ENCODE measurements around the gene CADM4. TPM values are rescaled to one million over a fixed set of nuclear protein-coding genes. Genes with fewer than 3 reads are reported as not detected.

The CADM4 gene
- total and polyA plus RNA-seq, 10 of the 15 experiments (the other 5 are each of a cell fraction or from before 2014, with no cell fraction given): 0.04 to 0.12 (median 0.08) TPM; not detected in 5

- TF ChIP-seq CTCF (IDR thresholded peaks at IDR 0.05 in 2 of 3, conservative IDR thresholded peaks at IDR 0.05 in 1 of 3; ENCODE audit: control insufficient read depth in 2 of 3, extremely low read depth in 1 of 3, insufficient read depth in 1 of 3, low read depth in 3 of 3, low read length in 3 of 3) (no peak), JUND (IDR thresholded peaks at IDR 0.05; ENCODE audit: low read depth, low read length) (no peak), ZZZ3 (IDR thresholded peaks at IDR 0.05; ENCODE audit: control insufficient read depth, insufficient read length, low read depth) (no peak), IRF4 (IDR thresholded peaks at IDR 0.05; ENCODE audit: low read depth, low read length) (no peak), SRF (IDR thresholded peaks at IDR 0.05; ENCODE audit: low read depth in 2 of 2, low read length in 2 of 2) (no peak), ESRRA (IDR thresholded peaks at IDR 0.05; ENCODE audit: low read length) (no peak), TCF12 (IDR thresholded peaks at IDR 0.05; ENCODE audit: low read depth, low read length) (no peak), ZNF384 (IDR thresholded peaks at IDR 0.05; ENCODE audit: borderline replicate concordance, low read depth, low read length) (no peak), EGR1 (IDR thresholded peaks at IDR 0.05; ENCODE audit: borderline replicate concordance in 1 of 2, low read depth in 2 of 2, low read length in 2 of 2) (no peak), ZNF217 (IDR thresholded peaks at IDR 0.05) (no peak), RBBP5 (conservative IDR thresholded peaks at IDR 0.05) (no peak)
Observed at GRCh38 chr19:43660971-43661360, 21.3 kb upstream of the CADM4 start (continued).

GRCh38 chr19:43660301-43660970 is 20.8 kb upstream of the CADM4 start:
- 51% methylated on average over 7 of the region's 7 CpGs for WGBS (ENCODE audit: insufficient coverage, insufficient replicate concordance, low lambda C conversion rate, missing lambda C conversion rate)
- ATAC-seq (no peak), FAIRE-seq (no peak), DNase-seq (ENCODE audit: low read depth, low spot score) (no peak)
- intact Hi-C loops (cut with micrococcal nuclease; ENCODE audit: unreplicated experiment): no loop called here
- ChIA-PET RAD21 (ENCODE audit: unreplicated experiment) (interaction anchor here (1.6 kb wide), 1 partner anchor 8 kb away, joined by 4 read pairs; no protein-coding TSS in a partner anchor), SMC1A (ENCODE audit: uncharacterized antibody, unreplicated experiment) (no interaction called here), POLR2A (interaction anchor here (0.7 kb wide), 1 partner anchor 127 kb away, joined by 3 read pairs; no protein-coding TSS in a partner anchor), CTCF (interaction anchor here (1.0 kb wide), 1 partner anchor 105 kb away, joined by 4 read pairs; no protein-coding TSS in a partner anchor)
- no peaks in the 10 kb centered on the region for H3K79me2 ChIP-seq (ENCODE audit: control insufficient read depth, insufficient read depth, low read length)
- peaks cover 9% of the 10 kb centered on the region for H3K4me1 ChIP-seq (ENCODE audit: control insufficient read depth, insufficient read depth, low read length)
- H3K4me3 ChIP-seq: no peak overlapping the region
- in situ Hi-C loops (cut with MboI): no loop called here
- no TSS peak for BruUV-seq (replicated peaks)
- H3K9me3 ChIP-seq (replicated peaks; ENCODE audit: control insufficient read depth, insufficient read depth, low read length): no peaks in the 10 kb centered on the region; the same call in 1 of the 3 replicates
- no peak overlapping the region for H2AFZ ChIP-seq (ENCODE audit: control insufficient read depth, low read depth, low read length)
- no peak overlapping the region for H3K27ac ChIP-seq (ENCODE audit: control insufficient read depth, insufficient read depth)
- H3K9ac ChIP-seq (ENCODE audit: control insufficient read depth, insufficient read depth, low read length): no peak overlapping the region
- no peak overlapping the region for H3K4me2 ChIP-seq (ENCODE audit: control insufficient read depth, insufficient read depth)
- no peaks in the 10 kb centered on the region for H3K36me3 ChIP-seq (ENCODE audit: control insufficient read depth in 2 of 2, insufficient read depth in 2 of 2, low read length in 1 of 2)
- no peaks in the 10 kb centered on the region for H4K20me1 ChIP-seq (ENCODE audit: control insufficient read depth, insufficient read depth)
- H3K27me3 ChIP-seq (replicated peaks in 1 of 2; ENCODE audit: control insufficient read depth in 2 of 2, insufficient read depth in 2 of 2, low read length in 1 of 2): no peaks in the 10 kb centered on the region
- TF ChIP-seq IRF5 (IDR thresholded peaks at IDR 0.05; ENCODE audit: borderline replicate concordance): no peak
- TF ChIP-seq MYC (IDR thresholded peaks at IDR 0.05; ENCODE audit: insufficient read depth, insufficient read length, insufficient replicate concordance, low read length, severe bottlenecking): no peak
- no peak for TF ChIP-seq BMI1 (IDR thresholded peaks at IDR 0.05; ENCODE audit: borderline replicate concordance)
- TF ChIP-seq SUZ12 (IDR thresholded peaks at IDR 0.05; ENCODE audit: unreplicated experiment): no peak
